Subcutaneous preadipocyte (primary cell): Measurements from ENCODE around the gene RIPOR2. TPM values are rescaled to one million over a fixed set of nuclear protein-coding genes. Genes with fewer than 3 reads are reported as not detected.

Source experiments
- total RNA-seq: library from RNA; depleted of rRNA; stranded (reverse); fragments of >200 nt; gene quantifications from 2 replicates; pipeline ENCODE4 v1.2.3, GENCODE V29; 2012

RIPOR2 gene, protein sequence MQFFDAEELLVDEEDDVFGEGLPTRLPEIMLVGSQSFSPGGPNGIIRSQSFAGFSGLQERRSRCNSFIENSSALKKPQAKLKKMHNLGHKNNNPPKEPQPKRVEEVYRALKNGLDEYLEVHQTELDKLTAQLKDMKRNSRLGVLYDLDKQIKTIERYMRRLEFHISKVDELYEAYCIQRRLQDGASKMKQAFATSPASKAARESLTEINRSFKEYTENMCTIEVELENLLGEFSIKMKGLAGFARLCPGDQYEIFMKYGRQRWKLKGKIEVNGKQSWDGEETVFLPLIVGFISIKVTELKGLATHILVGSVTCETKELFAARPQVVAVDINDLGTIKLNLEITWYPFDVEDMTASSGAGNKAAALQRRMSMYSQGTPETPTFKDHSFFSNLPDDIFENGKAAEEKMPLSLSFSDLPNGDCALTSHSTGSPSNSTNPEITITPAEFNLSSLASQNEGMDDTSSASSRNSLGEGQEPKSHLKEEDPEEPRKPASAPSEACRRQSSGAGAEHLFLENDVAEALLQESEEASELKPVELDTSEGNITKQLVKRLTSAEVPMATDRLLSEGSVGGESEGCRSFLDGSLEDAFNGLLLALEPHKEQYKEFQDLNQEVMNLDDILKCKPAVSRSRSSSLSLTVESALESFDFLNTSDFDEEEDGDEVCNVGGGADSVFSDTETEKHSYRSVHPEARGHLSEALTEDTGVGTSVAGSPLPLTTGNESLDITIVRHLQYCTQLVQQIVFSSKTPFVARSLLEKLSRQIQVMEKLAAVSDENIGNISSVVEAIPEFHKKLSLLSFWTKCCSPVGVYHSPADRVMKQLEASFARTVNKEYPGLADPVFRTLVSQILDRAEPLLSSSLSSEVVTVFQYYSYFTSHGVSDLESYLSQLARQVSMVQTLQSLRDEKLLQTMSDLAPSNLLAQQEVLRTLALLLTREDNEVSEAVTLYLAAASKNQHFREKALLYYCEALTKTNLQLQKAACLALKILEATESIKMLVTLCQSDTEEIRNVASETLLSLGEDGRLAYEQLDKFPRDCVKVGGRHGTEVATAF
- total RNA-seq: 0.20 and 1.1 TPM in 2 replicates

DNA sequence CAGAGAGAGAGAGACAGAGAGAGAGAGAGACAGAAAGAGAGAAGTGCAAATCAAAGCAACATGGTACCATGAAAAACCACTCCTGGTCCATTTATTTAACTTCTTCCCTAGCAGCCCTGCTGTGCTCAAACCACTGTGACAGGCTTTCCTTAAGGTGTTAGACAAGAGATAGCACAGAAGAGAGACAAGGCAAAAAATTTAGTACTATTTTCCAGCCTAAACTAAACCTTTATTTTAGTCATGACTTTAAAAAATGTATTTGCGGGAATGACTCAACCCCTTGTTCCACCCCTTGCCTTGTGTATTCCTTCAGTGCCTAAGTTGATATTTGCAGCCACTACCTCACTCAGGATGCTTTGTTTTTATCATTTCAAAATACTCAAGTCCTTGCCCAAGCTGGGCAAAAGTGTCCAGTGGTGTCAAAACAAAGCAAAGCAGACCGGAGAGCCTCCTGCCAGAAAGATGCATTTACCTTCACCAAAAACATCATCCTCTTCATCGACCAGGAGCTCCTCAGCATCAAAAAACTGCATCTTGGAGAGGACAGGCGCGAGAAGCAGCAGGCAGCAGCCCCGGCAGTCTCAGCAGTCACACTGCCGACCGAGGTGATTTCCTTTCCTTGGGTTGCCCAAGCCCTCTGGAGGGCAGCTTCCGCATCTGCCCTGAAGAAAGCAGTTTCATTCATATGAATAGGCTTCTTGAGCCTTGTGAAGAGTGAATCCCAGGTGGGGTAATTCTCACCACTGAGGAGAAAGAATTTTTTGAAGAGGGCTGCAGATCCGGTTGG, at the start of gene RIPOR2:
Gene RIPOR2, minus strand, starts transcription at position 595 of the 787 bp plus-strand sequence. Its CDS starts 62 bp downstream, at position 533.

GRCh38 chr6:24798740-24799540, 136.8 kb downstream of the RIPOR2 start, which contains the start of gene ARMH2:
Gene ARMH2, minus strand, starts transcription at chr6:24798917. Its CDS starts 60 bp downstream, at chr6:24798857.

DNA sequence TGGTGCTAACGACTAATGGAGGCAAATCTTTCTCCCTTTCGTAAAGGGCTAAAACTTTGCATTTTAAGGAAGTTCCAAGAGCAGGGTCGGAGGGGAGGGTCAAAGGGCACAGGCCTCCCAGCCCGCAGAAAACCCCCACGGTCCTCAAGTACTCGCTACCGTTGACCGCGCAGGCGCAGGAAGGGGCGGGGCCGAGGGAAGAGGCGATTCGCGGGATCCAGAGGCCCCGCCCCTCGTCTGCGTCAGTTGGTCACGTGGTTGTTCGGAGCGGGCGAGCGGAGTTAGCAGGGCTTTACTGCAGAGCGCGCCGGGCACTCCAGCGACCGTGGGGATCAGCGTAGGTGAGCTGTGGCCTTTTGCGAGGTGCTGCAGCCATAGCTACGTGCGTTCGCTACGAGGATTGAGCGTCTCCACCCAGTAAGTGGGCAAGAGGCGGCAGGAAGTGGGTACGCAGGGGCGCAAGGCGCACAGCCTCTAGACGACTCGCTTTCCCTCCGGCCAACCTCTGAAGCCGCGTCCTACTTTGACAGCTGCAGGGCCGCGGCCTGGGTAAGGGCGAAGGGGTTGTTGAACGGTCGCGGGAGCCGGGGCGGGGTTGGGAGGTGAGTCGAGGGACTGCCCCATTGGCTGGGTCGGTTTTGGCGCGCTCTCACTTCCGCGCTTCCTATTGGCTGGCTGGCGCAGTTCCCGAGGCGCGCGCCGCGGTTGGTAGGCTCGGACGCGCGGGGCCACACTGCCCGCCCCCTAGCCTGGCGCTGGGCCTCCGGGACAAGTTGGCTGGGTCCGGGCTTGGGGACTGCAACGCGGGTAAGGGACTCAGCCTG, 160.9 kb downstream of the RIPOR2 start, which contains the start of gene GMNN:
Gene GMNN, plus strand, starts transcription at position 242 of the 824 bp plus-strand sequence. CDS start 2,310 bp downstream, outside the sequence.

Other genes with a start within 250 kb of the RIPOR2 start
- 99.6 and 135 TPM in 2 replicates for gene C6orf62, start 216.8 kb downstream of the RIPOR2 start, total RNA-seq
- gene GMNN, start 161.0 kb downstream of the RIPOR2 start, total RNA-seq: 17.3 and 25.2 TPM in 2 replicates
- not detected in 2 replicates for gene ARMH2, start 137.0 kb downstream of the RIPOR2 start, total RNA-seq